Endodermal cell (in vitro differentiated cells): ENCODE data around the gene ACOT6. TPM values are rescaled to one million over a fixed set of nuclear protein-coding genes. Genes with fewer than 3 reads are reported as not detected.
"Not testable (repeated sequence)": the region's sequence is repeated elsewhere in the genome, so short reads cannot be mapped to it uniquely, and the experiment has no call there.

Source experiments
- DNase-seq: peaks from one replicate; pipeline ENCODE4 v3.0.0-alpha.2; 2017
- H3K27ac ChIP-seq: 2 replicates; pipeline ENCODE4 v1.5.1; 2013; ENCODE audit warnings: mild to moderate bottlenecking, low read depth, low read length, moderate library complexity
- H3K27me3 ChIP-seq: 2 replicates; pipeline ENCODE4 v1.6.1; 2013; ENCODE audit warnings: mild to moderate bottlenecking, low read length, moderate library complexity; ENCODE audit not compliant: insufficient read depth, control insufficient read depth, poor library complexity, severe bottlenecking
- H3K36me3 ChIP-seq: 2 replicates; pipeline ENCODE4 v1.7.0; 2013; ENCODE audit warnings: mild to moderate bottlenecking, low read length, moderate library complexity; ENCODE audit not compliant: control insufficient read depth, insufficient read depth
- H3K4me1 ChIP-seq: one replicate; pipeline ENCODE4 v1.7.0; 2013; ENCODE audit warnings: low read length; ENCODE audit not compliant: control insufficient read depth, insufficient read depth
- H3K4me3 ChIP-seq: 2 replicates; pipeline ENCODE4 v1.5.1; 2013; ENCODE audit warnings: mild to moderate bottlenecking, low read length, moderate library complexity
- H3K9ac ChIP-seq: 2 replicates; pipeline ENCODE4 v1.6.1; 2013; ENCODE audit warnings: mild to moderate bottlenecking, low read length, moderate library complexity; ENCODE audit not compliant: poor library complexity, severe bottlenecking; ENCODE audit errors: extremely low read depth
- H3K9me3 ChIP-seq: 2 replicates; pipeline ENCODE4 v1.6.1; 2013; ENCODE audit warnings: mild to moderate bottlenecking, low read length, moderate library complexity; ENCODE audit not compliant: control insufficient read depth
- H3K27ac Mint-ChIP-seq: 2 replicates; pipeline ENCODE4 v1.8.0; 2020; ENCODE audit warnings: mixed read lengths
- H3K27me3 Mint-ChIP-seq: 2 replicates; pipeline ENCODE4 v1.8.0; 2021; ENCODE audit warnings: mild to moderate bottlenecking, mixed read lengths; ENCODE audit not compliant: insufficient read depth
- H3K36me3 Mint-ChIP-seq: 2 replicates; pipeline ENCODE4 v1.8.0; 2020; ENCODE audit warnings: low read depth, mixed read lengths
- H3K4me1 Mint-ChIP-seq: 2 replicates; pipeline ENCODE4 v1.8.0; 2020; ENCODE audit warnings: mixed read lengths
- H3K4me3 Mint-ChIP-seq: 2 replicates; pipeline ENCODE4 v1.8.0; 2020; ENCODE audit warnings: mild to moderate bottlenecking, moderate library complexity, mixed read lengths
- H3K9me3 Mint-ChIP-seq: 2 replicates; pipeline ENCODE4 v1.8.0; 2020; ENCODE audit warnings: mild to moderate bottlenecking, mixed read lengths
- WGBS, 2 experiments: methylation state at CpG; one replicate each; pipeline versions ENCODE4 v1.1.5 to v1.1.7; 2013; ENCODE audit warnings: missing lambda C conversion rate in 2 of 2, mixed read lengths in 1 of 2; ENCODE audit not compliant: insufficient coverage in 1 of 2, insufficient read length in 1 of 2; 5-methylcytosine and 5-hydroxymethylcytosine counted together
- total RNA-seq, 2 donors: library from RNA; stranded (reverse); fragmentation: NEBNext Ultra II Directional in 1 of 2; extraction: Animal tissue kit (Norgen Biotek cat#: 25700) in 1 of 2; gene quantifications; 2 replicates in 1 of 2; 3 replicates in 1 of 2; pipeline ENCODE4 v1.2.1, GENCODE V29; 2021
- TF ChIP-seq, protein P1 (sequence below): fragments of 200-600 bp; sonication (generic); conservative IDR thresholded peaks from 2 replicates; pipeline ENCODE4 v1.5.0; 2021; ENCODE audit warnings: antibody characterized with exemption, mild to moderate bottlenecking

The ACOT6 gene
- total RNA-seq, 2 donors from 2014 or later: not detected

DNA sequence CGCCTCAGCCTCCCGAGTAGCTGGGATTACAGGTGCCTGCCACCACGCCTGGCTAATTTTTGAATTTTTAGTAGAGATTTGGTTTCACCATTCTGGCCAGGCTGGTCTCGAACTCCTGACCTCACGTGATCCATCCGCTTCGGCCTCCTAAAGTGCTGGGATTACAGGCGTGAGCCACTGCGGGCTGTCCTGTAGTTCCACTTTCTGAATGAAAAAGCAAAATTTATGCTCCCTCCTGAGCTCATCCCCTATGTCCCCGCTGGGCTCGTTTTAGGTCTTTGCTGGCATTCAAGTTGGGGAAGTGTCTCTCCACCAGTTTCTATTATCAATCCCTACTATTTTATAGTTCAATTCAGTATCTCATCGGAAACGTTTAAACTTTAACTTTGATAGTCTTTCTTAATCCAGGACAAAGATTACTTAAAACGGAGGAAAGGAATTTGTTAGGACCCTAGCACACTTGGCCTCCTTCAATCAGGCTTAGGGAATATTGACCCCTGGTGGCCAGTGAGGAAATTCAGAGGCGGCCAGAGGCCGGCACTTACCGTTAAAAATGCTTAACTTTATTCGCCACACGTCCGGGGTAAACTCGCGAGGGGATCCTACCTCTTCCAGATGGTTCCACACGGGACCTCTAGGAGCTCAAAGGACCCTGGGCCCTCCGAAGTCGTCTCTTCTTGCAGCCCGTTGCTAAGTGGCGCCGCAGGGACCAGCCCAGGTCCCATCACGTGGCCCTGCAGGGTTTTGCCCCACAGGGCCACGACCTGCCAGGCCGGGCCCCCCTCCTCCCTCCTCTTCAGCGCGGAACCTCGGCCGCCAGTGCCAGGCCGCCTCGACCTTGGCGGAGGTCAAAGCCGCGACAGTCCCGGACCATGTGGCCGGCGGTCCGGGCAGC lies 21.0 kb downstream of the ACOT6 start:
- TF ChIP-seq, protein P1, sequence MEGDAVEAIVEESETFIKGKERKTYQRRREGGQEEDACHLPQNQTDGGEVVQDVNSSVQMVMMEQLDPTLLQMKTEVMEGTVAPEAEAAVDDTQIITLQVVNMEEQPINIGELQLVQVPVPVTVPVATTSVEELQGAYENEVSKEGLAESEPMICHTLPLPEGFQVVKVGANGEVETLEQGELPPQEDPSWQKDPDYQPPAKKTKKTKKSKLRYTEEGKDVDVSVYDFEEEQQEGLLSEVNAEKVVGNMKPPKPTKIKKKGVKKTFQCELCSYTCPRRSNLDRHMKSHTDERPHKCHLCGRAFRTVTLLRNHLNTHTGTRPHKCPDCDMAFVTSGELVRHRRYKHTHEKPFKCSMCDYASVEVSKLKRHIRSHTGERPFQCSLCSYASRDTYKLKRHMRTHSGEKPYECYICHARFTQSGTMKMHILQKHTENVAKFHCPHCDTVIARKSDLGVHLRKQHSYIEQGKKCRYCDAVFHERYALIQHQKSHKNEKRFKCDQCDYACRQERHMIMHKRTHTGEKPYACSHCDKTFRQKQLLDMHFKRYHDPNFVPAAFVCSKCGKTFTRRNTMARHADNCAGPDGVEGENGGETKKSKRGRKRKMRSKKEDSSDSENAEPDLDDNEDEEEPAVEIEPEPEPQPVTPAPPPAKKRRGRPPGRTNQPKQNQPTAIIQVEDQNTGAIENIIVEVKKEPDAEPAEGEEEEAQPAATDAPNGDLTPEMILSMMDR: peak; percentile 95
- no peaks in the 10 kb centered on the region for H3K9me3 ChIP-seq
- H3K27ac ChIP-seq: no peak overlapping the region
- H3K4me3 ChIP-seq: peak overlapping the region; percentile 37
- peak; percentile 87 for DNase-seq
- Mint-ChIP-seq H3K4me3 (peak overlapping the region; percentile 60), H3K27ac (peak overlapping the region; percentile 52), H3K9me3 (no peaks in the 10 kb centered on the region), H3K27me3 (no peaks in the 10 kb centered on the region), H3K4me1 (peaks cover 3% of the 10 kb centered on the region), H3K36me3 (no peaks in the 10 kb centered on the region)
- no peaks in the 10 kb centered on the region for H3K36me3 ChIP-seq
- H3K9ac ChIP-seq: no peak overlapping the region
- no peaks in the 10 kb centered on the region for H3K27me3 ChIP-seq
- WGBS, 2 experiments: 23 to 31% methylated on average over 25 to 44 of the region's 44 CpGs
- no peaks in the 10 kb centered on the region for H3K4me1 ChIP-seq

DNA sequence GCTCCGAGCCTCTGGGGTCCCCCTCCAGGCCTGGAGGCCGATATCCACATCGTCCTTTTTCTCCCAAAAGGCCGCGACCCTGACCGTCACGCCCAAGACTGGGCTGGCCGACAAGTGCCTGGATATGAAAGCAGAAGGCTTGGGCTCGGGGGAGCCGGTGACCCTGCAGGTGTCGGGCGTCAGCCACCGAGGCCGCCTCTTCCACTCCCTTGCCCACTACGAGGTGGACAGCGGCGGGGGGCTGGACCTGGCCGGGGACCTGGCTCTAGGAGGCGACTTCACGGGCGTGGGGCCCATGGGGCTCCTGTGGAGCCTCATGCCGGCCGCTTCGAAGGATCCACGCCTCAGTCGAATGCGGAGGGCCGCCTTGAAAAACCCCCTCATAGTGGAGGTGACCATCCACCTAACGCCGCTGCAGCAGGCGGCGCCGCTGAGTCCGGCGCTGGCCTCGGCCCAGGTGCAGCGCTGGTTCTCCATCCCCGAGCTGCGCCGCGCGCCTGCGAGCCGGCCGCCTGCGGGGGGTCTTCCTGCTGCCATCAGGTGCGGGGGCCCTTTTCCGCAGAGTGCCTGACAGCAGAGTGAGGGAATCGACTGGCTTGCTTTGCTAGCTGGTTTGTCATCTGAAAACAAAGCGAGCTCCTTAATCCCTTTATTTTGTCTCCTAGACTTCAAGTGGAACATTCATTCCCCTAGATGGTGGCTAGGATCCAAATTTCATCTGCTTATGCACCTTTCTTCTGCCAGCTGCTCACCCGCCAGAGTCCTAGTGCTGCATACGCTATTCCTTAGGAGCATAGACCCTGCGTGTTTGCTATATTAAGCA lies 21.9 kb downstream of the ACOT6 start:
- Histone ChIP-seq H3K9me3 (no peaks in the 10 kb centered on the region), H3K27me3 (no peaks in the 10 kb centered on the region), H3K4me1 (no peaks in the 10 kb centered on the region), H3K27ac (no peak overlapping the region), H3K36me3 (no peaks in the 10 kb centered on the region), H3K4me3 (peak overlapping the region; percentile 37), H3K9ac (no peak overlapping the region)
- Mint-ChIP-seq H3K4me3 (peak overlapping the region; percentile 60), H3K4me1 (peaks cover 3% of the 10 kb centered on the region), H3K27ac (peak overlapping the region; percentile 66), H3K27me3 (no peaks in the 10 kb centered on the region), H3K36me3 (no peaks in the 10 kb centered on the region), H3K9me3 (no peaks in the 10 kb centered on the region)
- TF ChIP-seq, protein P1: peak; percentile 72
- peak; percentile 97 for DNase-seq
- 8 to 10% methylated on average over 30 to 53 of the region's 53 CpGs for WGBS, 2 experiments

GRCh38 chr14:73636355-73636754 lies 24.0 kb downstream of the ACOT6 start:
- not testable (repeated sequence) for H3K9me3 ChIP-seq, H3K4me1 ChIP-seq, H3K36me3 Mint-ChIP-seq, H3K27ac Mint-ChIP-seq, DNase-seq, H3K27me3 ChIP-seq, H3K9ac ChIP-seq, H3K27me3 Mint-ChIP-seq, H3K9me3 Mint-ChIP-seq, H3K27ac ChIP-seq, H3K4me3 ChIP-seq, H3K4me3 Mint-ChIP-seq, H3K36me3 ChIP-seq, H3K4me1 Mint-ChIP-seq
- 84 to 89% methylated on average over 9 to 10 of the region's 10 CpGs for WGBS, 2 experiments
